ENCODE data around the gene MCCC2.

Gene MCCC2

DNA sequence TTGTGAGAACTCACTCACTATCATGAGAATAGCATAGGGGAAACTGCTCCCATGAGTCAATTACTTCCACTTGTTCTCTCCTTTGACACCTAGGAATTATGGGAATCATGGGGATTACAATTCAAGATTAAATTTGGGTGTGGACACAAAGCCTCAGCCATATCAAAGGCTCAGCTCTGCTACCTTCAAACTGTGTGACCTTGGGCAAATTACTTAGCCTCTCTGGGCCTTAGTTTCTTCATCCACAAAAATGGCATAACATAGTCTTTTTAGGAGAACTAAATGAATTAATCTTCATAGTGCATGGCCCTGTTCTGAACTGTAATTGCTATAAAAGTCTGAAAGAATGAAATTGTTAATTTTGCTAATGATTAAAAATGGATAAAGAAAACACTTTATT, 113.7 kb downstream of the MCCC2 start:
- Histone ChIP-seq H3K4me1 (ENCODE audit: control insufficient read depth in 1 of 2, insufficient read depth in 2 of 2, low read length in 2 of 2) (no peaks in the 10 kb centered on the region), H3K27ac (ENCODE audit: low read length) (no peak overlapping the region), H3K9me3 (ENCODE audit: control insufficient read depth in 1 of 2, low read length in 2 of 2) (no peaks in the 10 kb centered on the region), H3K36me3 (ENCODE audit: control insufficient read depth in 1 of 2, insufficient read depth in 2 of 2, low read length in 2 of 2) (no peaks in the 10 kb centered on the region), H3K27me3 (ENCODE audit: low read depth, low read length) (no peaks in the 10 kb centered on the region), H3K4me3 (ENCODE audit: low read depth in 1 of 2, low read length in 2 of 2) (no peak overlapping the region)

DNA sequence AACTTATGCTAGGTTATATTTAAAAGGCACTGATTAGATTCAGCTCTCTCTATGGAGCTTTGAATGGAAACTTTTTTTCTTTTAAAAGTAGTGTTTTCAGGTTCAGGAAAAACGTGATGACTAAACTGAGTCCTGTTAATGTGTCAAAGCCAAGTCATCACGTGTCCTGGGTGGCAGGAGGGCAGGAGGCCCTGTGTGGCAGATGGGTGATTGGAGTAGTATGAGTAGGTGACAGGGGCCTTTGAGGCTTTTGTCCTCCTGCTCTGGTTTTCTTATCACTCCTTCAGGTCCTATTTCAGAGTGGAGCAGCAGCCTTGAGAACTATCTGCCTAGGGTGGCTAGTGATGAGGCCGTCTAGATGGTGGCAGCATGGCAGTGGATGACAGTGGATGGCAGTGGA, 114.3 kb downstream of the MCCC2 start:
- H3K36me3 ChIP-seq (ENCODE audit: control insufficient read depth in 1 of 2, insufficient read depth in 2 of 2, low read length in 2 of 2), result no peaks in the 10 kb centered on the region
- H3K4me1 ChIP-seq (ENCODE audit: control insufficient read depth in 1 of 2, insufficient read depth in 2 of 2, low read length in 2 of 2), result no peaks in the 10 kb centered on the region
- no peaks in the 10 kb centered on the region for H3K9me3 ChIP-seq (ENCODE audit: control insufficient read depth in 1 of 2, low read length in 2 of 2)
- no peak overlapping the region for H3K4me3 ChIP-seq (ENCODE audit: low read depth in 1 of 2, low read length in 2 of 2)
- no peak overlapping the region for H3K27ac ChIP-seq (ENCODE audit: low read length)
- no peaks in the 10 kb centered on the region for H3K27me3 ChIP-seq (ENCODE audit: low read depth, low read length)

DNA sequence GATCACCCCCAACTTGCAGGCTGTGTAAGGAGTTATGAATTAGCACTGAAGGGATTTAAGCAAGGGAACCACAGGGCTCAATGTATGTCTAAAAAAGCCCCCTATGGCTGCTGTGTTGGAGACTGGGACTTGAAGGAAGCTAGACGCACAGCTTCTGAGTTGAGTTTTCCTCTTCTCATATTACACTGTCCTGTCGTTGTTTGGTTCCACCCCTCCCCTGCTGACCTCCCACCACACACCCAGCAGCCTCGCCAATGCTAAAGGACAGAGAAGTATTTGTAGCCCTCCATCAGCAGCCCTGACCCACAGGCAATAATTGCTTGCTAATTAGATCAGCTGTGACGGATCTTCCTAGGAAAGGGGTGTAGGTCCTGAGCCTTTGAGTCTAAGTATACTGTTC, 116.8 kb downstream of the MCCC2 start:
- no peaks in the 10 kb centered on the region for H3K36me3 ChIP-seq (ENCODE audit: control insufficient read depth in 1 of 2, insufficient read depth in 2 of 2, low read length in 2 of 2)
- H3K4me3 ChIP-seq (ENCODE audit: low read depth in 1 of 2, low read length in 2 of 2), result no peak overlapping the region
- no peaks in the 10 kb centered on the region for H3K9me3 ChIP-seq (ENCODE audit: control insufficient read depth in 1 of 2, low read length in 2 of 2)
- H3K27me3 ChIP-seq (ENCODE audit: low read depth, low read length), result no peaks in the 10 kb centered on the region
- no peaks in the 10 kb centered on the region for H3K4me1 ChIP-seq (ENCODE audit: control insufficient read depth in 1 of 2, insufficient read depth in 2 of 2, low read length in 2 of 2)
- H3K27ac ChIP-seq (ENCODE audit: low read length), result no peak overlapping the region

DNA sequence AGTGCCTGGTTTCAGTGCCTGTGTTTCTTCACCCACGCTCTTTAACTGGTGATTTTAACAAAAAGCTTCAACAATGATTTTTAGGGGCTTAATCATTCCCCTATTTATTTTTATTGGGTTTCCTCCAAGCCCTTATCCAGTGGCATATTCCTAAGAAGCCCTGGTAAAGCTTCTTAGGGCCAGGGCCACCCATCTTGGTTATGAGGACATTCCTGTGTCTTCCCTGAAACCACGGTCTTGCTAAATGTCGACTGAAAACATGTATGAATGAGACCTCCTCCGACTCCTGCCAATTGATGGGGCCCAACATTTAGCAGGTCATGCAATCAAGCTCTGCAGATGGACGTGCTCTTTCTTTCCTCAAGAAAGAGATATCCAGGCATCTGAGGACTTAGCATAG, 118.3 kb downstream of the MCCC2 start:
- H3K4me1 ChIP-seq (ENCODE audit: control insufficient read depth in 1 of 2, insufficient read depth in 2 of 2, low read length in 2 of 2), result no peaks in the 10 kb centered on the region
- H3K27ac ChIP-seq (ENCODE audit: low read length), result no peak overlapping the region
- H3K4me3 ChIP-seq (ENCODE audit: low read depth in 1 of 2, low read length in 2 of 2), result no peak overlapping the region
- H3K36me3 ChIP-seq (ENCODE audit: control insufficient read depth in 1 of 2, insufficient read depth in 2 of 2, low read length in 2 of 2), result no peaks in the 10 kb centered on the region
- no peaks in the 10 kb centered on the region for H3K9me3 ChIP-seq (ENCODE audit: control insufficient read depth in 1 of 2, low read length in 2 of 2)
- H3K27me3 ChIP-seq (ENCODE audit: low read depth, low read length), result no peaks in the 10 kb centered on the region

DNA sequence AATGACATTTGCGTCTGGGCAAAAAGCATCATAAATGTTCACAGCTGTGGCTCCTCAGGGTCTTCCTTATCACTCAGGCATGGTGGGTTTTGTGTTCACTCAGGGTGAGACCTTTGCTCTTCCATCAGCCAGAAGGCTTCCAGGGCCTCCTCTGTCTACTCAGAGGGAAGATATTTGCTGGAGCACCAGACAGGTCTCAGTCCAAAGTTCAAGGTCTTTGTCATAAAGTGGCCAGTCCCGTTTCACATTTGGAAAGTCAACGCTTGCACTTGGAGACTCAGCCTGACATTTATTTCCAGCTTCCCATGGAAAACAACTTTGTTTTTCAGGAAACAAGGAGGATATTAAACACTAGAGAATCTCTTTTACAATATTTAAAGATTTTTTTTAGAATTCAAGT, 119.8 kb downstream of the MCCC2 start:
- no peak overlapping the region for H3K27ac ChIP-seq (ENCODE audit: low read length)
- H3K4me3 ChIP-seq (ENCODE audit: low read depth in 1 of 2, low read length in 2 of 2), result no peak overlapping the region
- no peaks in the 10 kb centered on the region for H3K4me1 ChIP-seq (ENCODE audit: control insufficient read depth in 1 of 2, insufficient read depth in 2 of 2, low read length in 2 of 2)
- no peaks in the 10 kb centered on the region for H3K9me3 ChIP-seq (ENCODE audit: control insufficient read depth in 1 of 2, low read length in 2 of 2)
- no peaks in the 10 kb centered on the region for H3K36me3 ChIP-seq (ENCODE audit: control insufficient read depth in 1 of 2, insufficient read depth in 2 of 2, low read length in 2 of 2)
- H3K27me3 ChIP-seq (ENCODE audit: low read depth, low read length), result no peaks in the 10 kb centered on the region
